HG02759 (cell line): ENCODE results near the gene ATXN2.
"Not testable (repeated sequence)": the region's sequence is repeated elsewhere in the genome, so short reads cannot be mapped to it uniquely, and the experiment has no call there.

Experiments
- ATAC-seq: cut with Tn5 transposase; IDR thresholded peaks from one replicate; pipeline ENCODE4 v1.9.1; 2021; ENCODE audit warnings: mild to moderate bottlenecking, moderate library complexity; ENCODE audit not compliant: unreplicated experiment

ATXN2 gene

GRCh38 chr12:111507258-111507657 is 91.9 kb downstream of the ATXN2 start:
- not testable (repeated sequence) for ATAC-seq

DNA sequence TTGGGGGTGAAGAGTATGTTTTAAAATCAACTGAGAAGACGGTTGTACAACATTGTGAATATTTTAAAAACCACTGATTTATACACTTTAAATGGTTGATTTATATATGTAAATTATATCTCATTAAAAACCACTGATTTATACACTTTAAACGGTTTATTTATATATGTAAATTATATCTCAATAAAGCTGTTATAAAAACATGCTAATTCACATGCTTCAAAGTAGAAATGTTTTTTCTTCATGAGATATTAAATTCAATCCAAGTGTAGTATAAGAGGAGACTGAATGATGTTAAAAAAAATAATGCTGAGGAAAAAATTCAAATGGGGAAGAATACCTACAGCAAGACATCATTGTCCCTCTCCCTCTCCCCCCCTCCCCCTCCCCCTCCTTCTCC is 92.9 kb downstream of the ATXN2 start:
- no peak for ATAC-seq

DNA sequence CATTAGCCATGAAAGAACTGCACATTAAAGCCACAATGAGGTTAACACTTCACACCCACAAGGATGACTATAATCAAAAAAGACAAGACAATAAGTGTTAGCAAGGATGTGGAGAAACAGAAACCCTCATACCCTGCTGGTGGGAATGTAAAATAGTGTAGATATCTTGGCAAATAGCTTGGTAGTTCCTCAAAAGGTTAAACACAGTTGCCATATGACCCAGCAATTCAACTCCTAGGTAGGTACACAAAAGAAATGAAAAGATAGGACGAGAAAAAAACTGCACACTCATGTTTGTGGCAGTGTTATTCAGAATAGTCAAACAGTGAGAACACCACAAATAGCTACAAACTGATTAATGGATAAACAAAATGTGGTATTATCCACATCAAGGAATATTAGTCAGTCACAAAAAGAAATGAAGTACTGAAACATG is 93.5 kb downstream of the ATXN2 start:
- ATAC-seq = no peak

GRCh38 chr12:111503116-111503515 is 96.0 kb downstream of the ATXN2 start:
- no peak for ATAC-seq

DNA sequence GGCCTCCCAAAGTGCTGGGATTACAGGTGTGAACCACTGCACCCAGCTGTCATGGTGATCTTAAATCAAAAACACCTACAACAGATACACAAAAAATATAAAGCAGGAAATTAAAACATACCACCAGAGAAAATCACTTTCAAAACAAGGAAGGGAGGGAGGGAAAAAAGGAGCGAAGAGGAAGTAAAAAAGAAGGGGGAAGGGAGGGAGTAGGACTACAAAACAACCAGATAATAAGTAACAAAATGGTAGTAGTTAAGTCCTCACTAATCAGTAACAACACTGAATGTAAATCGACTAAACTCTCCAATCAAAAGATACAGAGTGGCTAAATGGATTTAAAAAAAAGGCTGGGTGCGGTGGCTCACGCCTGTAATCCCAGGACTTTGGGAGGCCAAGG is 104.4 kb downstream of the ATXN2 start:
- ATAC-seq = no peak

DNA sequence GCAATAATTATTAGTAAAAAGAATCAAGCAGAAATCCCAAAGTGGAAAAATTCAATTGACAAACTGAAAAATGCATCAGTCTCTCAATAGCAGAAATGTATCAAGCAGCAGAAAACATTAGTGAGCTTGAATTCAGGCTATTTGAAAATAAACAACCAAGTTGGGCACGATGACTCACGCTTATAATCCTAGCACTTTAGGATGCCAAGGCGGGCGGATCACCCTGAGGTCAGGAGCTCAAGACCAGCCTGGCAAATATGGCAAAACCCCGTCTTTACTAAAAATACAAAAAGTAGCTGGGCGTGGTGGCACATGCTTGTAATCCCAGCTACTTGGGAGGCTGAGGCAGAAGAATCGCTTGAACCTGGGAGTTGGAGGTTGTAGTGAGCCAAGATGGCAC is 106.1 kb downstream of the ATXN2 start:
- ATAC-seq = not testable (repeated sequence)

- ATAC-seq = no peak
Measured at GRCh38 chr12:111488798-111489197, 110.3 kb downstream of the ATXN2 start.

GRCh38 chr12:111488271-111488670 is 110.8 kb downstream of the ATXN2 start:
- no peak for ATAC-seq

DNA sequence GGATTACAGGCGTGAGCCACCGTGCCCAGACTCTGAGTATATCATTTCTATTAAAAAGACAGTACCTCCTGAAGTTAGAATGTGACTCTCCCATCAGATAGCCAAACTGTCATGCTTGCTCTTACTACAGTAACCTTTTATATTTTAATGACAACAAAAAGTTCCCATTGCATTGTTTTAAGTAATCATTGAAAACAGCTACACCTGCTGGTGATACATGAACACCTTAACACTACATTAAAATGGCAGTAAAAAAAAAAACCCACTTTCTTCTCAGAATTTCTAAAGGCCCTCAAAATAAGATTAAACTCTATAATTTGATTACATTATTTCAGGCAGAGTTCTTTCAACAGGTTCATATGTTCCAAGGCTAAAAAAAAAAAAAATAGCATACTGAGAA is 116.7 kb downstream of the ATXN2 start:
- ATAC-seq = no peak

DNA sequence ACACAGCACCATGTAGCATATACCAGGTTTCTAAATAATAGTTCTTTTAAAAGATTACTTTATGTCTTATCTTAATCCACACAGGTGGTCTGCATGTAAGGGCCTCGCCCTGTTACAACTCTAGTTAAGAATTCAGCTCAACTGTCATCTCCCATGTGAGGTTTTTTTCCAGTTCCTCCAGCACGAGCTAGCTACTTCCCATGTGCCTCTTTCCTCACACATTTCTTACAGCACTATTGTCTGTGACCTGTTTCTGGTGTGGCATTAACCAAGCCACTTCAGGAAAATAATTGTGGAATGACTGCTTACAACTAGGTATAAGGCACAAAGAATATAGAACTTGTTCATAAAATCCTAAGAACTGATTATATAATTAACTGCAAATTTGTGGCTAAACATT is 127.9 kb downstream of the ATXN2 start:
- no peak for ATAC-seq

GRCh38 chr12:111469401-111469800 is 129.7 kb downstream of the ATXN2 start:
- no peak for ATAC-seq

- ATAC-seq = no peak
Measured at GRCh38 chr12:111467857-111468241, 131.3 kb downstream of the ATXN2 start.

DNA sequence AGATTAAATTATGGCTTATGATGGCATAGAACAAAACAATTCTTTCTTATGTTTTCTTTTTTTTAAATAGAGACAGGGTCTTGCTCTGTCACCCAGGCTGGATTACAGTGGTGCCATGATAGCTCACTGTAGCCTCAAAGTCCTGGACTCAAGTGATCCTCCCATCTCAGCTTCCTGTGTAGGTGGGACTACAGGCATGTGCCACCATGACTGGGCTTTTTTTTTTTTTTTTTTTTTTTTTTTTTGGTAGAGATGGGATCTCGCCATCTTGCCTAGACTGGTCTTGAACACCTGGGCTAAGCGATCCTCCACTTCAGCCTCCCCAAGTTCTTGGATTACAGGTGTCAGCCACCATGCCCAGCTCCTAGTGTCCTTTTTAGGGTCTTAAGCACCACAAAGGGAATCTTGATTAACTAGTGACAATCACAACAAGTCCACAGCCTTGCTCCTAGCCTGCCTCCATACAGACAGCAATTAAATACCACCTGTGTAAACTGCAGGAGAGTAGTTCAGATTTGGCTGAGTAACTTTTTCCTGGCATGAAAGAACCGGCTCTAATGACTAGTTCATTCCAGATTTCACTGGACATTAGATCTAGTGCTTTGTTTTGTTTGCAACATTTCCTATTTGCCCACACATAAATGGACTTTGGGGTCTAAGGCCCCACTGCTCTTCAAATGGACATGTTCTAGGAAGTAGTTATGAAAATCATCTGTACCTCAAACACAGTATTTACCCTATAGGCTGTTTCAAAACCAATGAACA is 131.8 kb downstream of the ATXN2 start:
- no peak for ATAC-seq

DNA sequence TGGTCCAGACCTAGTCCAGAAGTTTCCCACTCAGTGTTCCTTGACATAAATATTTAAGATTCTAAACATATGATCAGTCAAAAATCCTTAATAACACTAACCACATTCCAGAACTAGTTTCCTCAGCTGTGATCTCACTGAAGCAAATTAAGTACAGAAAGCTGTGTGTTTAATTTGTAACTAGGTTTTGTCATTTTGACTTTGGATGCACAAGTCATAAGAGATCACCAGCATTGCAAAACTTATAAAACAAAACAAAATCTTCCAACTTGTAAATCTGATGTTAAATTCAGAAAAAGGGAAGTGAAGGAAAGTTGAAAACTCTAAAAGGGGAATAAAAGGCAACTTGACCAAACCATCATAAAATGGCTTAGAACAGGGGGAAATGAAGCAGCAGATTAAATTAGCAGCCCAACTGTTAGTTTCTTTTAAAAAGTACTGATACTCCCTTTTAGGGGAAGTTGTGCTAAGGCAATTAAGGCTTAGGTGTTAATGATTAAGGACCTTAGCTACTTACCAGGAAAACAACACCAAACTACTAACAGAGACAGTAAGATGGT is 136.8 kb downstream of the ATXN2 start:
- ATAC-seq = no peak

GRCh38 chr12:111460111-111460510 is 139.0 kb downstream of the ATXN2 start:
- ATAC-seq = not testable (repeated sequence)

DNA sequence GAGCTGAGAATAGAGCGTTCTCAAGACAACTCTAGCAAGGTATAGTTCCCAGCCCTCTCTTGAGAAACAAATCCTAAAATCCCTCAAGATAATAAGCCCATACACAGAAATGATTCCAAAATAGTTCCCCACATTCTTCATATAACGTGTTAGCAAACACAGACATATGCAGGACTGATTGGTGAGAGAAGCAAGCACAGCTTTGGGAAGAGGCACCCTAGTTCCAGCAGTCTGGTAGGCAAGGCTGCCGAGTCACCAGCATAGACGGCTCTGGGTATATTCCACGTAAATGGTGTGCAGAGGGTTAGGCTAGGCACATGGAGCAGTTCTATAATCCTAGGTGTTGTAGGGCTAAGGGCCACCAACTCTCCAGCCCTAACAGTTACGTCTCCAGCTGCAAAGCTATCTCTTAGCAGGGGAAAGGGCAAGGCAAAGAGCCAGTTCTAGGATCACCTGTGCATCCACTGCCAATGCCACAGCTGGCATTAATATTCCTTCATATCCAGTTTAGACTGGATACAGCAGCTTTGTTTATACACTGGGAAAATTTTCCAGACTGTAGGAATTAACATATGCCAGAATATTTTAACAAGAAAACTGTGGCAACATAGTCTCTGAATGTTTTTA is 140.5 kb downstream of the ATXN2 start:
- no peak for ATAC-seq

DNA sequence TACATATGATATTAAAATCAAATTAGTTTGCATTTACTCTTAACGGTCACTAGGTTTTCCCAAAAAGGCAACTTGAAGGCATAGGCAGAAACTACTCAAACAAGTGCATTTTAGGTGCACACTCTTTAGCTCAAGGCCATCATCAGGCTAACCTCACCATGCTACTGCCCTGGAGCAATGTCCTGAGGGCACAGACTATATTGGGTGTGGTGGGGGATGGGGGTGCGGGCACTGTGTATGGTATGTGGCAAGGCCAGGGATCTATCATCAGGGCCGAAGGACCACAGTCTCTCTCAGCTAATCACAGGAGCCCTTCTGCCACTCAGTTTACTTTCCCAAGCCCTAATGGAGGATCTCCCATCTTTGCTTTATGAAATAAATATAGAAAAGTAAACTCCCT is 141.5 kb downstream of the ATXN2 start:
- no peak for ATAC-seq

DNA sequence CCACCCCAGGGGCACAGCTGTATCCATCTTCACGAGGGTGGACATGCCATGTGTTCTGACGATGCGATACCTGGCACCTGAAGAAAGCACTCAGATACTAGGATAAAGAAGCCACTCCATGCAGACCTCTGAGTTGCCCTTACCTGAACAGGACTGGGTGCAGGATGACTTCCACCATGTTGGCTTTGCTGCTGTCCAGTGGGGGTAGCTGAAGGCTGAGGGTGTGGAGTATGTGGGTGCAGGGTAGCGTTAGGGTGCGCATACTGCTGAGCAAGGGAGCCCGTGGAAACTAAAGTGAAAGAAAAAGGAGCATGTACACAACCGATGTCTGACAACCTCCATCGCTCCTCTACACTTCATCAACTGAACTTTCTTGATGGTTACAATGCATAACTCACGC is 142.0 kb downstream of the ATXN2 start:
- ATAC-seq = no peak

DNA sequence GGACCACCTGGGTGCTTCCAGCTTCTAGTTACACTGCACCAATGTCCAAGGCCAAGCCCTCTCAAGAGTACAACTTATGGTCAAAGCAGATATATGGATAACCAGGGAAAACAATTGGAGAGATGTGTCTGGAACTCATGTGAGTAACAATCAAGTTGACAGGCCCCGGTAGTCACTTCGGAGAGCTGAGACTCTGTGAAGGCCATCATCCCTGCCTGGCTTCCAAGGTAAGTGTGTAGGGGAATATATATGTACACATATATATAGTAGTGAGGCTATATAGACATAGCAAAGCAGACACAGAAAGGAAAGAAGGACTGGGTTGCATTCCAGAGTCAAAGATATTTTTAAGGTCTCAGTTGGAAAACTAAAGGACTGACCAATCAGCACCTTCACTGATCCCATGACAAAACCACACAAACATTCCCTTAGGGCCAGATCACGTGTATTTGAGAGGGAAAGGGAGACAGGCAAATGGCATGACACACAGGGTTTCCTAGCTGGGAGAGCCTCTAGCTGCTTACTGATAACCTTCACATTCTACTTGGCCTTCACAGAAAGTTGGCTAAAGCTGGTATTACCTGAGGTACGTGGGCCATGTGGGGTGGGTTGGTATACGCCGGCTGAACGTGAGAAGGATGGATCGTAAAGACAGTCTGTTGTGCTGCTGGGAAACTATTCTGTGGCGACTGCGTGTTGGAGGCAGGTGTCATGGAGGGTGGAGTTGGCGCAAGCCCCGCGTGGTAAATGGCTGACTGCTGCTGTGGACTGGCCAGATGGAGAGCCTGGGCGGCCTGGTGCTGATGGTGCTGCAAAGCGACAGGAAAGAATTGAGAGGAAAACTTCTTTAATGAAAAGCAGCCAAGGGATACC is 143.4 kb downstream of the ATXN2 start:
- no peak for ATAC-seq

DNA sequence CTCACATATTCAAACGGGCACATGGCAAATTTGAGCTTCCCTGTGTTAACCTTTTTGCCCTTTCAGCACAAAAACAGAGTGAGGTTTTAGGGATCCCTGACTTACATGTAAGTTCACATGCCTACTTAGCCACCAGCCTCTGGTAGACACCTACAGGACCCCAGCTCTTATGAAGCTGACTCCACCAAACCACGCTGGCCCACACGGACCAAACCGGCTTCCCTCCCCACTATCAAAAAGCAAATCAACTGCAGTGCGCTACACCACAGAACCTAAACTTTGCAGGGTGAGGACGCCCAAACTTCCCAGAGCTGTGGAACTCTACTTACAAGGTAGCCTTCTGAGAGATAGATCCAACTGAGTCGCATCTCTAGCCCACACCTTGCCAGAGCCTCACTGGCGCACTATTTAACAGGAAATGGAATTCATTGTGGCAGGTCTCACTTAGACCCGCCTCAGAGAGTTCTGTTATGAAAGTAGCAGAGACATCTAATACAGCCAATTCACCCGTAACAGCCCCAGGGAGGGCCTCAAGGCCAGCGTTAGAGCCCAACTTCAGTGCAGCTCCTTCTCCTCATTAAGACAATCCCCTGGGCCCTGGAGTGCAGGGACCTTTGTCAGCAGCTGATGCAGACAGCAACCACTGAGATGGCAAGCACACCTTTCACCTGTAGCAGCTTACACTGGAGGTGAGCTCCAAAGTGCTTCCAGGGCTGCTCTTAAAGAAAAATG is 144.2 kb downstream of the ATXN2 start:
- no peak for ATAC-seq

DNA sequence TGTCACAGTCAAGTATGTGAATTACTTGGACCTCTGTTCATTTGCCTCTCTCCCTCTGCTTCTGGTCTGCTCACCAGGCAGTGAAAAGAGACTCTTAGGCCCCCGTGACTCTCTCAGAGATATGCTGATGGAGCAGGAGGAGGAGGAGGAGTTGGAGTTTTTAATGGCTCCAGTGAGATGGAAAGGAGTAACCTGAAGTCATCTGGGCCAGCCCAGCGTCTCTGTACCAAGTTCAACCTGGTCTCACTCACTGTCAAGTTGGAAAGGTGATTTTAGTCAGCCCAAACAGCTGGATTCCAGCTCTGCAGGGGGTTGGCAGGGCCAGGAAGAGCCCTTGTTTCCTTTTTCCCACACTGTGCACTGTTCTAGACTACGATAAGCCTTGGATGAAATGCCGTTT is 144.8 kb downstream of the ATXN2 start:
- no peak for ATAC-seq
